ENCODE data around the gene MARK1.

The MARK1 gene

GRCh38 chr1:220565670-220566069 is 37.7 kb downstream of the MARK1 start:
- no peak for DNase-seq (ENCODE audit: low spot score)
- TF ChIP-seq CTCF (IDR thresholded peaks at IDR 0.05; ENCODE audit: extremely low read depth, insufficient read depth, missing control alignments) = no peak
- in situ Hi-C loops (cut with MboI; ENCODE audit: low pct_unique_long_range_greater_than_20kb, low sequenced_read_pairs, unreplicated experiment) = no loop called here

GRCh38 chr1:220566869-220567268 is 38.9 kb downstream of the MARK1 start:
- no peak for DNase-seq (ENCODE audit: low spot score)
- in situ Hi-C loops (cut with MboI; ENCODE audit: low pct_unique_long_range_greater_than_20kb, low sequenced_read_pairs, unreplicated experiment) = no loop called here

GRCh38 chr1:220572416-220572815 is 44.5 kb downstream of the MARK1 start:
- DNase-seq (ENCODE audit: low spot score) = no peak
- in situ Hi-C loops (cut with MboI; ENCODE audit: low pct_unique_long_range_greater_than_20kb, low sequenced_read_pairs, unreplicated experiment) = no loop called here
- no peak for TF ChIP-seq CTCF (IDR thresholded peaks at IDR 0.05; ENCODE audit: extremely low read depth, insufficient read depth, missing control alignments)

More at GRCh38 chr1:220566869-220567268, 38.9 kb downstream of the MARK1 start:
- TF ChIP-seq CTCF (IDR thresholded peaks at IDR 0.05; ENCODE audit: extremely low read depth, insufficient read depth, missing control alignments) = no peak

GRCh38 chr1:220573836-220574235 is 45.9 kb downstream of the MARK1 start:
- TF ChIP-seq CTCF (IDR thresholded peaks at IDR 0.05; ENCODE audit: extremely low read depth, insufficient read depth, missing control alignments) = no peak
- in situ Hi-C loops (cut with MboI; ENCODE audit: low pct_unique_long_range_greater_than_20kb, low sequenced_read_pairs, unreplicated experiment) = no loop called here
- DNase-seq (ENCODE audit: low spot score) = no peak

- in situ Hi-C loops (cut with MboI; ENCODE audit: low pct_unique_long_range_greater_than_20kb, low sequenced_read_pairs, unreplicated experiment) = no loop called here
- DNase-seq (ENCODE audit: low spot score) = no peak
- no peak for TF ChIP-seq CTCF (IDR thresholded peaks at IDR 0.05; ENCODE audit: extremely low read depth, insufficient read depth, missing control alignments)
Observed at GRCh38 chr1:220575718-220576497, 48.0 kb downstream of the MARK1 start.

GRCh38 chr1:220577926-220578325 is 50.0 kb downstream of the MARK1 start:
- TF ChIP-seq CTCF (IDR thresholded peaks at IDR 0.05; ENCODE audit: extremely low read depth, insufficient read depth, missing control alignments) = no peak
- no peak for DNase-seq (ENCODE audit: low spot score)
- in situ Hi-C loops (cut with MboI; ENCODE audit: low pct_unique_long_range_greater_than_20kb, low sequenced_read_pairs, unreplicated experiment) = no loop called here

Measured in GM13977 (cell line).